Karpas-422 (cell line): ENCODE measurements around the gene VAPB. TPM values are rescaled to one million over a fixed set of nuclear protein-coding genes. Genes with fewer than 3 reads are reported as not detected.

Experiments used
- DNase-seq: peaks from one replicate; pipeline ENCODE4 v3.0.0-alpha.2; 2015
- H2AFZ ChIP-seq: fragments of 200-600 bp; sonication (generic); 2 replicates; pipeline ENCODE4 v1.6.1; 2014; ENCODE audit warnings: antibody characterized with exemption, low read length, mixed read lengths
- H3K27ac ChIP-seq: fragments of 200-600 bp; sonication (generic); 2 replicates; pipeline ENCODE4 v1.5.1; 2014; ENCODE audit warnings: mild to moderate bottlenecking, low read length, moderate library complexity
- H3K27me3 ChIP-seq: fragments of 200-600 bp; sonication (generic); 2 replicates; pipeline ENCODE4 v1.6.1; 2014; ENCODE audit warnings: low read length, mixed read lengths
- H3K36me3 ChIP-seq: fragments of 200-600 bp; sonication (generic); 2 replicates; pipeline ENCODE4 v1.6.1; 2014; ENCODE audit warnings: low read length, mixed read lengths; ENCODE audit not compliant: insufficient read depth
- H3K4me1 ChIP-seq: fragments of 200-600 bp; sonication (generic); 2 replicates; pipeline ENCODE4 v1.6.1; 2014; ENCODE audit warnings: mild to moderate bottlenecking, low read length, mixed read lengths
- H3K4me2 ChIP-seq: fragments of 200-600 bp; sonication (generic); 2 replicates; pipeline ENCODE4 v1.6.1; 2014; ENCODE audit warnings: low read length, low read depth, mild to moderate bottlenecking; ENCODE audit not compliant: poor library complexity, severe bottlenecking
- H3K4me3 ChIP-seq: fragments of 200-600 bp; sonication (generic); 2 replicates; pipeline ENCODE4 v1.5.1; 2014; ENCODE audit warnings: mild to moderate bottlenecking, antibody characterized with exemption, low read length, mixed read lengths
- H3K79me2 ChIP-seq: fragments of 200-600 bp; sonication (generic); 2 replicates; pipeline ENCODE4 v1.6.1; 2014; ENCODE audit warnings: mild to moderate bottlenecking, low read length, mixed read lengths
- H3K9ac ChIP-seq: fragments of 200-600 bp; sonication (generic); 2 replicates; pipeline ENCODE4 v1.6.0; 2014; ENCODE audit warnings: low read length
- H3K9me2 ChIP-seq: fragments of 200-600 bp; sonication (generic), shearing (Covaris generic); replicated peaks from 2 replicates; pipeline ENCODE4 v1.6.0; 2014; ENCODE audit warnings: mild to moderate bottlenecking, low read length, moderate library complexity; ENCODE audit not compliant: insufficient read depth
- H3K9me3 ChIP-seq: fragments of 300-700, 200-600 bp; sonication (generic); 2 replicates; pipeline ENCODE4 v1.6.1; 2014; ENCODE audit warnings: low read length, mixed read lengths
- H4K20me1 ChIP-seq: fragments of 200-600 bp; sonication (generic); 2 replicates; pipeline ENCODE4 v1.6.1; 2014; ENCODE audit warnings: mild to moderate bottlenecking, antibody characterized with exemption, low read length, low read depth; ENCODE audit not compliant: insufficient read depth
- total RNA-seq: library from RNA; depleted of rRNA; stranded (reverse); fragments of >200 nt; shearing (Covaris generic); gene quantifications from 2 replicates; pipeline ENCODE4 v1.2.3, GENCODE V29; 2014; ENCODE audit warnings: low replicate concordance

VAPB gene
- total RNA-seq, 1 experiment from 2014 or later = 12.8 TPM

GRCh38 chr20:58483051-58483450 lies 94.0 kb downstream of the VAPB start:
- H3K27ac ChIP-seq = no peak overlapping the region
- no peak for DNase-seq
- H3K4me3 ChIP-seq = no peak overlapping the region
- no peaks in the 10 kb centered on the region; the same call in 1 of the 2 replicates for H4K20me1 ChIP-seq
- no peak overlapping the region for H2AFZ ChIP-seq
- peaks cover 11% of the 10 kb centered on the region for H3K9me3 ChIP-seq
- H3K79me2 ChIP-seq = no peaks in the 10 kb centered on the region
- peaks cover 2% of the 10 kb centered on the region; the same call in 1 of the 2 replicates for H3K4me1 ChIP-seq
- 0 out of 2 replicates have a peak, but pooled peaks cover 4% of the 10 kb centered on the region for H3K36me3 ChIP-seq
- no peak overlapping the region for H3K4me2 ChIP-seq
- no peaks in the 10 kb centered on the region for H3K27me3 ChIP-seq
- H3K9me2 ChIP-seq = no peaks in the 10 kb centered on the region
- H3K9ac ChIP-seq = no peak overlapping the region

- 0 out of 2 replicates have a peak, but pooled peaks cover 4% of the 10 kb centered on the region for H3K36me3 ChIP-seq
- H3K27me3 ChIP-seq = no peaks in the 10 kb centered on the region
- H3K4me3 ChIP-seq = no peak overlapping the region
- H3K27ac ChIP-seq = no peak overlapping the region
- no peak overlapping the region for H3K4me2 ChIP-seq
- no peaks in the 10 kb centered on the region for H3K79me2 ChIP-seq
- no peaks in the 10 kb centered on the region for H3K9me2 ChIP-seq
- peaks cover 11% of the 10 kb centered on the region for H3K9me3 ChIP-seq
- no peak overlapping the region for H3K9ac ChIP-seq
- no peaks in the 10 kb centered on the region; the same call in 1 of the 2 replicates for H4K20me1 ChIP-seq
- H2AFZ ChIP-seq = no peak overlapping the region
- DNase-seq = no peak
- peaks cover 2% of the 10 kb centered on the region; the same call in 1 of the 2 replicates for H3K4me1 ChIP-seq
These were observed 94.4 kb downstream of the VAPB start for GRCh38 chr20:58483470-58483869.

GRCh38 chr20:58485393-58485792 lies 96.4 kb downstream of the VAPB start:
- Histone ChIP-seq H3K4me1 (peaks cover 2% of the 10 kb centered on the region; the same call in 1 of the 2 replicates), H3K9ac (no peak overlapping the region), H2AFZ (no peak overlapping the region), H3K9me3 (peaks cover 11% of the 10 kb centered on the region), H3K9me2 (no peaks in the 10 kb centered on the region), H3K4me3 (no peak overlapping the region), H4K20me1 (no peaks in the 10 kb centered on the region; the same call in 1 of the 2 replicates), H3K4me2 (no peak overlapping the region), H3K27ac (no peak overlapping the region), H3K36me3 (0 out of 2 replicates have a peak, but pooled peaks cover 4% of the 10 kb centered on the region), H3K79me2 (no peaks in the 10 kb centered on the region), H3K27me3 (no peaks in the 10 kb centered on the region)
- no peak for DNase-seq

- Histone ChIP-seq H3K9ac (no peak overlapping the region), H3K4me2 (no peak overlapping the region), H3K4me1 (peaks cover 6% of the 10 kb centered on the region), H2AFZ (no peak overlapping the region), H3K79me2 (no peaks in the 10 kb centered on the region), H3K27ac (no peak overlapping the region), H3K9me2 (no peaks in the 10 kb centered on the region), H3K27me3 (no peaks in the 10 kb centered on the region), H4K20me1 (no peaks in the 10 kb centered on the region; the same call in 1 of the 2 replicates), H3K36me3 (0 out of 2 replicates have a peak, but pooled peaks cover 4% of the 10 kb centered on the region), H3K9me3 (peaks cover 11% of the 10 kb centered on the region), H3K4me3 (no peak overlapping the region)
- DNase-seq = no peak
These were observed 97.2 kb downstream of the VAPB start for GRCh38 chr20:58486207-58486606.

GRCh38 chr20:58492074-58492718 lies 103.2 kb downstream of the VAPB start:
- H3K9me2 ChIP-seq = no peaks in the 10 kb centered on the region
- no peaks in the 10 kb centered on the region for H3K27me3 ChIP-seq
- H4K20me1 ChIP-seq = no peaks in the 10 kb centered on the region
- no peak overlapping the region for H3K9ac ChIP-seq
- no peak overlapping the region for H2AFZ ChIP-seq
- peak overlapping the region; percentile 59 for H3K4me2 ChIP-seq
- no peaks in the 10 kb centered on the region for H3K36me3 ChIP-seq
- DNase-seq = peak; percentile 80
- H3K79me2 ChIP-seq = no peaks in the 10 kb centered on the region
- H3K27ac ChIP-seq = peak overlapping the region; percentile 63
- peaks cover 29% of the 10 kb centered on the region for H3K4me1 ChIP-seq
- H3K4me3 ChIP-seq = peak overlapping the region; percentile 14; the same call in 1 of the 2 replicates
- peaks cover 5% of the 10 kb centered on the region; the same call in 1 of the 2 replicates for H3K9me3 ChIP-seq

GRCh38 chr20:58492795-58493524 lies 103.9 kb downstream of the VAPB start:
- H3K27ac ChIP-seq = no peak overlapping the region
- no peak for DNase-seq
- H3K4me2 ChIP-seq = peak overlapping the region; percentile 59
- H3K4me3 ChIP-seq = peak overlapping the region; percentile 8; the same call in 1 of the 2 replicates
- H3K9ac ChIP-seq = no peak overlapping the region
- H3K4me1 ChIP-seq = peaks cover 29% of the 10 kb centered on the region
- H3K79me2 ChIP-seq = no peaks in the 10 kb centered on the region
- no peaks in the 10 kb centered on the region for H3K9me3 ChIP-seq
- no peaks in the 10 kb centered on the region for H3K36me3 ChIP-seq
- no peaks in the 10 kb centered on the region for H3K9me2 ChIP-seq
- H3K27me3 ChIP-seq = no peaks in the 10 kb centered on the region
- no peak overlapping the region for H2AFZ ChIP-seq
- H4K20me1 ChIP-seq = no peaks in the 10 kb centered on the region

- H3K4me1 ChIP-seq = peaks cover 29% of the 10 kb centered on the region
- H3K79me2 ChIP-seq = no peaks in the 10 kb centered on the region
- H3K36me3 ChIP-seq = no peaks in the 10 kb centered on the region
- H3K9me3 ChIP-seq = no peaks in the 10 kb centered on the region
- no peaks in the 10 kb centered on the region for H3K27me3 ChIP-seq
- no peak overlapping the region for H3K4me2 ChIP-seq
- no peak for DNase-seq
- H3K9ac ChIP-seq = no peak overlapping the region
- no peak overlapping the region for H3K27ac ChIP-seq
- H4K20me1 ChIP-seq = no peaks in the 10 kb centered on the region
- H2AFZ ChIP-seq = no peak overlapping the region
- no peaks in the 10 kb centered on the region for H3K9me2 ChIP-seq
- no peak overlapping the region for H3K4me3 ChIP-seq
These were observed 106.0 kb downstream of the VAPB start for GRCh38 chr20:58494923-58495622.
